ENCODE data around the gene SLC66A3. TPM values are rescaled to one million over a fixed set of nuclear protein-coding genes. Genes with fewer than 3 reads are reported as not detected.

Gene SLC66A3
- total and polyA plus RNA-seq, 4 donors, result 6.7 to 17.6 (median 9.3) TPM

DNA sequence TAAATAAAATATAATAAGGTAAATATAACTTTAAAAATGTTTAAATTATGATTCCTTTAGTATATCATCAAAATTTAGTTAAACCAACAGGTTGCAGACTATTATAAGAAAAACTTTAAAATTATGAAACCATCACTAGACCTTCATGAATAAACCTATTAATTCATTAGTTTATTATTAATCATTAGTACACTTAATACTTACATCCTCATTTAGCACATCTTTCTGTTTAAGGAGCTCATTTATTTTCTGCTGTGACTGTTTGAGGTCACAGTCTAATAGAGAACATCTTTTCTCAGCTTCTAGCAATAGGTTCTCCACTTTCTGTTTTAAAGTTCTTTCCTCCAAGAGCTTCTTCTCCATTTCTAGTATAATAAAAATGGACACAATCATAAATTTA is 52.8 kb downstream of the SLC66A3 start:
- Histone ChIP-seq H3K27me3 (ENCODE audit: control insufficient read depth in 4 of 4, insufficient read depth in 4 of 4, low read length in 3 of 4) (no peaks in the 10 kb centered on the region), H3K36me3 (ENCODE audit: control insufficient read depth in 4 of 4, insufficient read depth in 3 of 4, low read depth in 1 of 4, low read length in 3 of 4) (peaks cover 7 to 28% (median 22%) of the 10 kb centered on the region in 4 donors), H3K9me3 (ENCODE audit: control insufficient read depth in 4 of 4, low read length in 3 of 4) (no peaks in the 10 kb centered on the region), H3K27ac (ENCODE audit: low read depth in 1 of 2, low read length in 2 of 2) (no peak overlapping the region), H3K4me1 (ENCODE audit: control insufficient read depth in 4 of 4, insufficient read depth in 4 of 4, low read length in 3 of 4) (no peaks in the 10 kb centered on the region), H3K9ac (ENCODE audit: low read depth in 1 of 2, low read length in 2 of 2) (no peak overlapping the region), H3K4me3 (ENCODE audit: low read depth in 1 of 3, low read length in 3 of 3) (no peak overlapping the region)
- TF ChIP-seq JUND (IDR thresholded peaks at IDR 0.05) (no peak), RXRA (IDR thresholded peaks at IDR 0.05) (no peak), RAD21 (IDR thresholded peaks at IDR 0.05) (no peak), TAF1 (conservative IDR thresholded peaks at IDR 0.05) (no peak), YY1 (IDR thresholded peaks at IDR 0.05) (no peak), ATF3 (IDR thresholded peaks at IDR 0.05) (no peak), HNF4G (IDR thresholded peaks at IDR 0.05) (no peak), FOXA1 (IDR thresholded peaks at IDR 0.05) (no peak), CTCF (IDR thresholded peaks at IDR 0.05; ENCODE audit: low read depth, low read length, missing input control) (no peak), EGR1 (IDR thresholded peaks at IDR 0.05; ENCODE audit: low read depth in 2 of 2) (no peak)
- TF ChIP-seq, protein P1, sequence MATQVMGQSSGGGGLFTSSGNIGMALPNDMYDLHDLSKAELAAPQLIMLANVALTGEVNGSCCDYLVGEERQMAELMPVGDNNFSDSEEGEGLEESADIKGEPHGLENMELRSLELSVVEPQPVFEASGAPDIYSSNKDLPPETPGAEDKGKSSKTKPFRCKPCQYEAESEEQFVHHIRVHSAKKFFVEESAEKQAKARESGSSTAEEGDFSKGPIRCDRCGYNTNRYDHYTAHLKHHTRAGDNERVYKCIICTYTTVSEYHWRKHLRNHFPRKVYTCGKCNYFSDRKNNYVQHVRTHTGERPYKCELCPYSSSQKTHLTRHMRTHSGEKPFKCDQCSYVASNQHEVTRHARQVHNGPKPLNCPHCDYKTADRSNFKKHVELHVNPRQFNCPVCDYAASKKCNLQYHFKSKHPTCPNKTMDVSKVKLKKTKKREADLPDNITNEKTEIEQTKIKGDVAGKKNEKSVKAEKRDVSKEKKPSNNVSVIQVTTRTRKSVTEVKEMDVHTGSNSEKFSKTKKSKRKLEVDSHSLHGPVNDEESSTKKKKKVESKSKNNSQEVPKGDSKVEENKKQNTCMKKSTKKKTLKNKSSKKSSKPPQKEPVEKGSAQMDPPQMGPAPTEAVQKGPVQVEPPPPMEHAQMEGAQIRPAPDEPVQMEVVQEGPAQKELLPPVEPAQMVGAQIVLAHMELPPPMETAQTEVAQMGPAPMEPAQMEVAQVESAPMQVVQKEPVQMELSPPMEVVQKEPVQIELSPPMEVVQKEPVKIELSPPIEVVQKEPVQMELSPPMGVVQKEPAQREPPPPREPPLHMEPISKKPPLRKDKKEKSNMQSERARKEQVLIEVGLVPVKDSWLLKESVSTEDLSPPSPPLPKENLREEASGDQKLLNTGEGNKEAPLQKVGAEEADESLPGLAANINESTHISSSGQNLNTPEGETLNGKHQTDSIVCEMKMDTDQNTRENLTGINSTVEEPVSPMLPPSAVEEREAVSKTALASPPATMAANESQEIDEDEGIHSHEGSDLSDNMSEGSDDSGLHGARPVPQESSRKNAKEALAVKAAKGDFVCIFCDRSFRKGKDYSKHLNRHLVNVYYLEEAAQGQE (IDR thresholded peaks at IDR 0.05), result no peak
- TF ChIP-seq, protein P2, sequence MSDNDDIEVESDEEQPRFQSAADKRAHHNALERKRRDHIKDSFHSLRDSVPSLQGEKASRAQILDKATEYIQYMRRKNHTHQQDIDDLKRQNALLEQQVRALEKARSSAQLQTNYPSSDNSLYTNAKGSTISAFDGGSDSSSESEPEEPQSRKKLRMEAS (IDR thresholded peaks at IDR 0.05), result no peak
- DNase-seq (ENCODE audit: low spot score), result no peak

GRCh38 chr2:11212645-11213044 is 57.4 kb downstream of the SLC66A3 start:
- peaks cover 12 to 47% (median 33%) of the 10 kb centered on the region in 4 donors for H3K36me3 ChIP-seq (ENCODE audit: control insufficient read depth in 4 of 4, insufficient read depth in 3 of 4, low read depth in 1 of 4, low read length in 3 of 4)
- no peak for DNase-seq (ENCODE audit: low spot score)
- H3K9ac ChIP-seq (ENCODE audit: low read depth in 1 of 2, low read length in 2 of 2), result no peak overlapping the region

More at GRCh38 chr2:11212645-11213044, 57.4 kb downstream of the SLC66A3 start:
- no peaks in the 10 kb centered on the region for H3K4me1 ChIP-seq (ENCODE audit: control insufficient read depth in 4 of 4, insufficient read depth in 4 of 4, low read length in 3 of 4)
- no peaks in the 10 kb centered on the region for H3K9me3 ChIP-seq (ENCODE audit: control insufficient read depth in 4 of 4, low read length in 3 of 4)
- H3K4me3 ChIP-seq (ENCODE audit: low read depth in 1 of 3, low read length in 3 of 3), result no peak overlapping the region
- TF ChIP-seq RAD21 (IDR thresholded peaks at IDR 0.05), result no peak
- TF ChIP-seq RXRA (IDR thresholded peaks at IDR 0.05), result no peak
- TF ChIP-seq ZBTB33 (IDR thresholded peaks at IDR 0.05), result no peak
- TF ChIP-seq, protein P2 (IDR thresholded peaks at IDR 0.05), result no peak
- TF ChIP-seq, protein P1 (IDR thresholded peaks at IDR 0.05), result no peak
- no peak for TF ChIP-seq GABPA (IDR thresholded peaks at IDR 0.05 in 1 of 2, conservative IDR thresholded peaks at IDR 0.05 in 1 of 2)
- TF ChIP-seq NR2F2 (IDR thresholded peaks at IDR 0.05), result no peak
- no peak for TF ChIP-seq FOXA2 (IDR thresholded peaks at IDR 0.05)
- TF ChIP-seq FOXA1 (IDR thresholded peaks at IDR 0.05), result no peak
- TF ChIP-seq JUND (IDR thresholded peaks at IDR 0.05), result no peak
- TF ChIP-seq ATF3 (IDR thresholded peaks at IDR 0.05), result no peak
- no peak for TF ChIP-seq CTCF (IDR thresholded peaks at IDR 0.05; ENCODE audit: low read depth, low read length, missing input control)
- H3K27me3 ChIP-seq (ENCODE audit: control insufficient read depth in 4 of 4, insufficient read depth in 4 of 4, low read length in 3 of 4), result no peaks in the 10 kb centered on the region
- no peak overlapping the region for H3K27ac ChIP-seq (ENCODE audit: low read depth in 1 of 2, low read length in 2 of 2)
